Neural cell (in vitro differentiated cells): ENCODE results near the gene DOCK4. TPM values are rescaled to one million over a fixed set of nuclear protein-coding genes. Genes with fewer than 3 reads are reported as not detected.

ENCODE experiments used
- H2AFZ ChIP-seq: fragments of 200-600, 300-800 bp; sonication (generic), shearing (Covaris generic); 2 replicates; pipeline ENCODE4 v1.6.0; 2014; ENCODE audit warnings: low read depth, mild to moderate bottlenecking, antibody characterized with exemption, low read length, moderate library complexity
- H3F3A ChIP-seq: fragments of 200-600 bp; shearing (Covaris generic); 2 replicates; pipeline ENCODE4 v1.6.1; 2016; ENCODE audit warnings: mild to moderate bottlenecking, moderate library complexity, mixed read lengths, antibody characterized with exemption, low read length; ENCODE audit not compliant: insufficient read depth, poor library complexity, severe bottlenecking
- H3K27ac ChIP-seq: fragments of 200-600, 300-800 bp; sonication (generic), shearing (Covaris generic); 2 replicates; pipeline ENCODE4 v1.5.1; 2014; ENCODE audit warnings: mild to moderate bottlenecking, low read length, moderate library complexity
- H3K27me3 ChIP-seq: fragments of 300-800, 200-600 bp; sonication (generic), shearing (Covaris generic); 2 replicates; pipeline ENCODE4 v1.6.0; 2014; ENCODE audit warnings: mild to moderate bottlenecking, low read depth, low read length, moderate library complexity; ENCODE audit not compliant: insufficient read depth
- H3K36me3 ChIP-seq: fragments of 300-800, 200-600 bp; sonication (generic), shearing (Covaris generic); 2 replicates; pipeline ENCODE4 v1.5.1; 2014; ENCODE audit warnings: mild to moderate bottlenecking, antibody characterized with exemption, low read length, moderate library complexity; ENCODE audit not compliant: insufficient read depth
- H3K4me2 ChIP-seq: fragments of 300-800, 200-600 bp; sonication (generic), shearing (Covaris generic); 2 replicates; pipeline ENCODE4 v1.6.0; 2014; ENCODE audit warnings: mild to moderate bottlenecking, low read length
- H3K4me3 ChIP-seq: fragments of 300-800, 200-600 bp; sonication (generic), shearing (Covaris generic); 2 replicates; pipeline ENCODE4 v1.5.1; 2014; ENCODE audit warnings: mild to moderate bottlenecking, low read length, moderate library complexity
- H3K79me2 ChIP-seq: fragments of 200-600 bp; shearing (Covaris generic); replicated peaks from 2 replicates; pipeline ENCODE4 v1.6.0; 2014; ENCODE audit warnings: mild to moderate bottlenecking, low read length, moderate library complexity; ENCODE audit not compliant: insufficient read depth
- H3K9ac ChIP-seq: fragments of 300-800, 200-600 bp; sonication (generic), shearing (Covaris generic); 2 replicates; pipeline ENCODE4 v1.6.1; 2016; ENCODE audit warnings: mild to moderate bottlenecking, low read length, mixed read lengths
- H3K9me2 ChIP-seq: fragments of 200-600 bp; shearing (Covaris generic); 2 replicates; pipeline ENCODE4 v1.6.1; 2016; ENCODE audit warnings: mild to moderate bottlenecking, low read length, mixed read lengths; ENCODE audit not compliant: insufficient read depth
- H3K9me3 ChIP-seq: fragments of 200-600, 300-800 bp; sonication (generic), shearing (Covaris generic); 2 replicates; pipeline ENCODE4 v1.6.1; 2016; ENCODE audit warnings: mild to moderate bottlenecking, mixed run types, low read length, moderate library complexity, mixed read lengths
- H4K20me1 ChIP-seq: fragments of 200-600 bp; shearing (Covaris generic); 2 replicates; pipeline ENCODE4 v1.6.1; 2016; ENCODE audit warnings: mild to moderate bottlenecking, mixed run types; ENCODE audit not compliant: insufficient read depth
- CTCF ChIP-seq: fragments of 450-650 bp; IDR thresholded peaks from 2 replicates; pipeline ENCODE4 v1.5.1; 2014; ENCODE audit warnings: antibody characterized with exemption, mild to moderate bottlenecking, moderate library complexity; ENCODE audit not compliant: poor library complexity, severe bottlenecking
- EP300 ChIP-seq: fragments of 450-650 bp; conservative IDR thresholded peaks from 2 replicates; pipeline ENCODE4 v1.6.1; 2014; ENCODE audit warnings: antibody characterized with exemption, mild to moderate bottlenecking, moderate library complexity; ENCODE audit not compliant: poor library complexity, severe bottlenecking
- EZH2 ChIP-seq: fragments of 200-600, 300-800 bp; shearing (Covaris generic), sonication (generic); IDR thresholded peaks from 2 replicates; pipeline ENCODE4 v1.6.1; 2014; ENCODE audit warnings: antibody characterized with exemption, low read length, borderline replicate concordance, mild to moderate bottlenecking; ENCODE audit not compliant: insufficient read depth, poor library complexity, severe bottlenecking
- MXI1 ChIP-seq: fragments of 450-650 bp; conservative IDR thresholded peaks from 2 replicates; pipeline ENCODE4 v1.6.1; 2014; ENCODE audit warnings: antibody characterized with exemption, mild to moderate bottlenecking; ENCODE audit not compliant: poor library complexity, severe bottlenecking
- POLR2AphosphoS5 ChIP-seq: IDR thresholded peaks from 2 replicates; pipeline ENCODE4 v1.6.1; 2012
- RAD21 ChIP-seq: fragments of 450-650 bp; conservative IDR thresholded peaks from 2 replicates; pipeline ENCODE4 v1.6.1; 2014; ENCODE audit warnings: antibody characterized with exemption, mild to moderate bottlenecking, moderate library complexity
- SMC3 ChIP-seq: fragments of 450-650 bp; conservative IDR thresholded peaks from 2 replicates; pipeline ENCODE4 v1.6.1; 2014; ENCODE audit warnings: antibody characterized with exemption, mild to moderate bottlenecking, moderate library complexity; ENCODE audit not compliant: poor library complexity
- TAF1 ChIP-seq: IDR thresholded peaks from 2 replicates; pipeline ENCODE4 v1.6.1; 2012; ENCODE audit warnings: low read depth
- polyA plus RNA-seq: library from polyadenylated mRNA; depleted of rRNA; stranded (reverse); fragments of >200 nt; gene quantifications from 2 replicates; pipeline ENCODE4 v1.2.3, GENCODE V29; 2014
- TF ChIP-seq, protein P1 (sequence below): IDR thresholded peaks from 2 replicates; pipeline ENCODE4 v1.6.1; 2012; ENCODE audit warnings: borderline replicate concordance

Gene DOCK4
- polyA plus RNA-seq, 1 donor from 2014 or later = 28.1 TPM

GRCh38 chr7:111825046-111825445, 381.2 kb downstream of the DOCK4 start:
- no peaks in the 10 kb centered on the region for H3K27me3 ChIP-seq
- H3K36me3 ChIP-seq = no peaks in the 10 kb centered on the region
- no peaks in the 10 kb centered on the region for H3K79me2 ChIP-seq
- H3K4me3 ChIP-seq = no peak overlapping the region
- no peak overlapping the region for H2AFZ ChIP-seq
- no peak overlapping the region for H3K27ac ChIP-seq
- H3K9me3 ChIP-seq = no peaks in the 10 kb centered on the region
- no peak overlapping the region for H3K9ac ChIP-seq
- H3K4me2 ChIP-seq = no peak overlapping the region
- no peaks in the 10 kb centered on the region for H4K20me1 ChIP-seq
- no peaks in the 10 kb centered on the region for H3K9me2 ChIP-seq
- H3F3A ChIP-seq = no peaks in the 10 kb centered on the region
- TF ChIP-seq EP300 (no peak), EZH2 (no peak), SMC3 (no peak), RAD21 (no peak)

DNA sequence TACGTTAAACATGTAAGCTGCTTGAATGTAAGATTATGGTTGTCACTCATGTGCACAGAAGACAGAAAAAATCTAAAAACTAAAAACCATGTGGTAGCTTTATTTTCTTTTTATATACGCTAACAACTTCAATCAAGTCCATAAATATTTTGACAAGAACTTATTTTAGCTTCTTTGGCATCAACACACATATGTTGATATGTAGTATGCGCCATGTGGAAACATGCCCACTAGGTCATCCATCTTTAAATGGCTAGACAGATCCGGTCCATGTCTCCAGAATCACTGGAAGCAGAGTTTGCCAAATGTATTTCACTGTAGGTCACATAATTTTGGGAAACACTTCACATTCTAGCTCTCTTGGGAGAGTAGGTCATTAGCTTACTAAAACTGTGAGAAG, 382.4 kb downstream of the DOCK4 start:
- no peak for TF ChIP-seq EP300
- no peak for TF ChIP-seq CTCF
- TF ChIP-seq MXI1 = no peak
- no peak for TF ChIP-seq TAF1
- no peak for TF ChIP-seq SMC3
- TF ChIP-seq RAD21 = no peak
- Histone ChIP-seq H3K9me2 (no peaks in the 10 kb centered on the region), H3K4me3 (no peak overlapping the region), H3K27me3 (no peaks in the 10 kb centered on the region), H3K27ac (no peak overlapping the region), H2AFZ (no peak overlapping the region), H3K36me3 (no peaks in the 10 kb centered on the region), H3K79me2 (no peaks in the 10 kb centered on the region), H3K9ac (no peak overlapping the region), H4K20me1 (no peaks in the 10 kb centered on the region), H3K9me3 (no peaks in the 10 kb centered on the region), H3F3A (no peaks in the 10 kb centered on the region), H3K4me2 (no peak overlapping the region)

- no peak overlapping the region for H3K9ac ChIP-seq
- H2AFZ ChIP-seq = no peak overlapping the region
- H3F3A ChIP-seq = no peaks in the 10 kb centered on the region
- H3K9me3 ChIP-seq = no peaks in the 10 kb centered on the region
- no peaks in the 10 kb centered on the region for H4K20me1 ChIP-seq
- no peaks in the 10 kb centered on the region for H3K36me3 ChIP-seq
- no peaks in the 10 kb centered on the region for H3K27me3 ChIP-seq
- H3K27ac ChIP-seq = no peak overlapping the region
- no peak overlapping the region for H3K4me2 ChIP-seq
- H3K4me3 ChIP-seq = no peak overlapping the region
- no peaks in the 10 kb centered on the region for H3K79me2 ChIP-seq
- no peaks in the 10 kb centered on the region for H3K9me2 ChIP-seq
- no peak for TF ChIP-seq POLR2AphosphoS5
- TF ChIP-seq RAD21 = no peak
- no peak for TF ChIP-seq SMC3
- TF ChIP-seq CTCF = no peak
- no peak for TF ChIP-seq TAF1
- no peak for TF ChIP-seq EP300
- TF ChIP-seq, protein P1, sequence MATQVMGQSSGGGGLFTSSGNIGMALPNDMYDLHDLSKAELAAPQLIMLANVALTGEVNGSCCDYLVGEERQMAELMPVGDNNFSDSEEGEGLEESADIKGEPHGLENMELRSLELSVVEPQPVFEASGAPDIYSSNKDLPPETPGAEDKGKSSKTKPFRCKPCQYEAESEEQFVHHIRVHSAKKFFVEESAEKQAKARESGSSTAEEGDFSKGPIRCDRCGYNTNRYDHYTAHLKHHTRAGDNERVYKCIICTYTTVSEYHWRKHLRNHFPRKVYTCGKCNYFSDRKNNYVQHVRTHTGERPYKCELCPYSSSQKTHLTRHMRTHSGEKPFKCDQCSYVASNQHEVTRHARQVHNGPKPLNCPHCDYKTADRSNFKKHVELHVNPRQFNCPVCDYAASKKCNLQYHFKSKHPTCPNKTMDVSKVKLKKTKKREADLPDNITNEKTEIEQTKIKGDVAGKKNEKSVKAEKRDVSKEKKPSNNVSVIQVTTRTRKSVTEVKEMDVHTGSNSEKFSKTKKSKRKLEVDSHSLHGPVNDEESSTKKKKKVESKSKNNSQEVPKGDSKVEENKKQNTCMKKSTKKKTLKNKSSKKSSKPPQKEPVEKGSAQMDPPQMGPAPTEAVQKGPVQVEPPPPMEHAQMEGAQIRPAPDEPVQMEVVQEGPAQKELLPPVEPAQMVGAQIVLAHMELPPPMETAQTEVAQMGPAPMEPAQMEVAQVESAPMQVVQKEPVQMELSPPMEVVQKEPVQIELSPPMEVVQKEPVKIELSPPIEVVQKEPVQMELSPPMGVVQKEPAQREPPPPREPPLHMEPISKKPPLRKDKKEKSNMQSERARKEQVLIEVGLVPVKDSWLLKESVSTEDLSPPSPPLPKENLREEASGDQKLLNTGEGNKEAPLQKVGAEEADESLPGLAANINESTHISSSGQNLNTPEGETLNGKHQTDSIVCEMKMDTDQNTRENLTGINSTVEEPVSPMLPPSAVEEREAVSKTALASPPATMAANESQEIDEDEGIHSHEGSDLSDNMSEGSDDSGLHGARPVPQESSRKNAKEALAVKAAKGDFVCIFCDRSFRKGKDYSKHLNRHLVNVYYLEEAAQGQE = no peak
- no peak for TF ChIP-seq EZH2
- no peak for TF ChIP-seq MXI1
Measured at GRCh38 chr7:111821046-111821445, 385.2 kb downstream of the DOCK4 start.
